HepG2 (cell line): ENCODE data around the gene CYSRT1. TPM values are rescaled to one million over a fixed set of nuclear protein-coding genes. Genes with fewer than 3 reads are reported as not detected.
A peak's percentile ranks its signal among the peaks of the same experiment; 100 is the strongest.

Experiments
- ATF7 ChIP-seq, 2 experiments: fragments of 450-650 bp in 1 of 2; sonication (generic) in 1 of 2; formaldehyde crosslinking in 1 of 2; IDR thresholded peaks; 2 replicates each; pipeline versions ENCODE4 v1.4.0 to v1.6.1; 2016 to 2020; ENCODE audit warnings: antibody characterized with exemption in 1 of 2, mild to moderate bottlenecking in 1 of 2, missing genetic modification reagents in 1 of 2
- CCDC6 ChIP-seq: sonication (generic); formaldehyde crosslinking; IDR thresholded peaks from 2 replicates; pipeline ENCODE4 v1.8.1; 2022; ENCODE audit warnings: mild to moderate bottlenecking, missing genetic modification reagents, moderate library complexity
- FOSL1 ChIP-seq: sonication (generic); formaldehyde crosslinking; IDR thresholded peaks from 2 replicates; pipeline ENCODE4 v1.9.0; 2021; ENCODE audit warnings: missing genetic modification reagents, borderline replicate concordance
- HIVEP1 ChIP-seq: sonication (generic); formaldehyde crosslinking; IDR thresholded peaks from 2 replicates; pipeline ENCODE4 v1.4.0; 2020; ENCODE audit warnings: mild to moderate bottlenecking, missing genetic modification reagents
- POLR2AphosphoS5 ChIP-seq: IDR thresholded peaks from 2 replicates; pipeline ENCODE4 v1.6.1; 2012; ENCODE audit warnings: low read depth, low read length
- RXRB ChIP-seq: IDR thresholded peaks from 2 replicates; pipeline ENCODE4 v1.6.1; 2016; ENCODE audit warnings: borderline replicate concordance, missing genetic modification reagents, missing compliant biosample characterization
- SMARCC2 ChIP-seq: fragments of 450-650 bp; IDR thresholded peaks from 2 replicates; pipeline ENCODE4 v1.6.1; 2017; ENCODE audit warnings: antibody characterized with exemption, mild to moderate bottlenecking
- SP4 ChIP-seq: sonication (generic); formaldehyde crosslinking; IDR thresholded peaks from 2 replicates; pipeline ENCODE4 v1.8.1; 2023; ENCODE audit warnings: mild to moderate bottlenecking, missing genetic modification reagents
- TARDBP ChIP-seq: sonication (generic); formaldehyde crosslinking; IDR thresholded peaks from 2 replicates; pipeline ENCODE4 v1.8.0; 2022; ENCODE audit warnings: mild to moderate bottlenecking, missing genetic modification reagents
- XBP1 ChIP-seq: sonication (generic); formaldehyde crosslinking; IDR thresholded peaks from 2 replicates; pipeline ENCODE4 v1.5.0; 2020; ENCODE audit warnings: missing genetic modification reagents
- ZBTB1 ChIP-seq: sonication (generic); formaldehyde crosslinking; IDR thresholded peaks from 2 replicates; pipeline ENCODE4 v1.4.0; 2020; ENCODE audit warnings: missing genetic modification reagents, borderline replicate concordance
- ZBTB20 ChIP-seq: sonication (generic); formaldehyde crosslinking; IDR thresholded peaks from 2 replicates; pipeline ENCODE4 v1.8.1; 2023; ENCODE audit warnings: missing genetic modification reagents, low read depth, mild to moderate bottlenecking, borderline replicate concordance
- ZFP90 ChIP-seq: sonication (generic); formaldehyde crosslinking; IDR thresholded peaks from 2 replicates; pipeline ENCODE4 v1.8.0; 2022; ENCODE audit warnings: missing genetic modification reagents, mild to moderate bottlenecking, inconsistent platforms, borderline replicate concordance
- ZNF160 ChIP-seq: sonication (generic); formaldehyde crosslinking; IDR thresholded peaks from 2 replicates; pipeline ENCODE4 v1.8.0; 2022; ENCODE audit warnings: mild to moderate bottlenecking, inconsistent platforms, missing genetic modification reagents
- ZNF232 ChIP-seq: sonication (generic); formaldehyde crosslinking; IDR thresholded peaks from 2 replicates; pipeline ENCODE4 v1.4.0; 2020; ENCODE audit warnings: missing genetic modification reagents, borderline replicate concordance
- ZNF326 ChIP-seq: sonication (generic); formaldehyde crosslinking; IDR thresholded peaks from 2 replicates; pipeline ENCODE4 v1.4.0; 2020; ENCODE audit warnings: missing genetic modification reagents, borderline replicate concordance
- ZNF430 ChIP-seq: sonication (generic); formaldehyde crosslinking; IDR thresholded peaks from 2 replicates; pipeline ENCODE4 v1.9.0; 2021; ENCODE audit warnings: mild to moderate bottlenecking, missing genetic modification reagents
- ZNF549 ChIP-seq: sonication (generic); formaldehyde crosslinking; IDR thresholded peaks from 2 replicates; pipeline ENCODE4 v1.5.0; 2020; ENCODE audit warnings: missing genetic modification reagents
- polyA plus RNA-seq, 8 experiments: library from polyadenylated mRNA; depleted of rRNA in 3 of 8; stranded (reverse) in 7 of 8; unstranded in 1 of 8; fragments of >200 nt; fragmentation: Illumina TruSeq in 4 of 8; extraction: Trizol in 4 of 8; gene quantifications; 2 replicates each; pipeline versions ENCODE4 v1.2.1 to v1.2.3, GENCODE V29; 2011 to 2016; ENCODE audit warnings: low read depth in 4 of 8, missing spikeins in 1 of 8, mixed read lengths in 1 of 8; ENCODE audit not compliant: insufficient read depth in 1 of 8
- total RNA-seq, 5 experiments: library from RNA; depleted of rRNA; stranded (reverse); fragments of >200 nt; fragmentation: Illumina TruSeq; extraction: Trizol; gene quantifications; 2 replicates each; pipeline ENCODE4 v1.2.3, GENCODE V29; 2016; ENCODE audit warnings: low read depth in 1 of 5
- TF ChIP-seq, protein P1 (sequence below): sonication (generic); formaldehyde crosslinking; IDR thresholded peaks from 2 replicates; pipeline ENCODE4 v1.9.0; 2021; ENCODE audit warnings: missing genetic modification reagents, borderline replicate concordance
- TF ChIP-seq, protein P2 (sequence below): IDR thresholded peaks from 2 replicates; pipeline ENCODE4 v1.6.1; 2016
- TF ChIP-seq, protein P3 (sequence below), 2 experiments: fragments of 450-650 bp in 1 of 2; sonication (generic) in 1 of 2; formaldehyde crosslinking; IDR thresholded peaks; 2 replicates each; pipeline versions ENCODE4 v1.5.0 to v1.8.0; 2020 to 2022; ENCODE audit warnings: mild to moderate bottlenecking in 1 of 2, missing genetic modification reagents in 1 of 2
- TF ChIP-seq, protein P4 (sequence below): IDR thresholded peaks from 2 replicates; pipeline ENCODE4 v1.6.1; 2016; ENCODE audit warnings: missing compliant biosample characterization, missing genetic modification reagents, borderline replicate concordance
- TF ChIP-seq, protein P5 (sequence below): IDR thresholded peaks from 2 replicates; pipeline ENCODE4 v1.6.1; 2018; ENCODE audit warnings: missing genetic modification reagents, mild to moderate bottlenecking, missing compliant biosample characterization

Gene CYSRT1
- total and polyA plus RNA-seq, 2 of the 13 experiments (the other 11 are each of a cell fraction or from before 2014, with no cell fraction given) = 1.5 to 2.1 TPM

DNA sequence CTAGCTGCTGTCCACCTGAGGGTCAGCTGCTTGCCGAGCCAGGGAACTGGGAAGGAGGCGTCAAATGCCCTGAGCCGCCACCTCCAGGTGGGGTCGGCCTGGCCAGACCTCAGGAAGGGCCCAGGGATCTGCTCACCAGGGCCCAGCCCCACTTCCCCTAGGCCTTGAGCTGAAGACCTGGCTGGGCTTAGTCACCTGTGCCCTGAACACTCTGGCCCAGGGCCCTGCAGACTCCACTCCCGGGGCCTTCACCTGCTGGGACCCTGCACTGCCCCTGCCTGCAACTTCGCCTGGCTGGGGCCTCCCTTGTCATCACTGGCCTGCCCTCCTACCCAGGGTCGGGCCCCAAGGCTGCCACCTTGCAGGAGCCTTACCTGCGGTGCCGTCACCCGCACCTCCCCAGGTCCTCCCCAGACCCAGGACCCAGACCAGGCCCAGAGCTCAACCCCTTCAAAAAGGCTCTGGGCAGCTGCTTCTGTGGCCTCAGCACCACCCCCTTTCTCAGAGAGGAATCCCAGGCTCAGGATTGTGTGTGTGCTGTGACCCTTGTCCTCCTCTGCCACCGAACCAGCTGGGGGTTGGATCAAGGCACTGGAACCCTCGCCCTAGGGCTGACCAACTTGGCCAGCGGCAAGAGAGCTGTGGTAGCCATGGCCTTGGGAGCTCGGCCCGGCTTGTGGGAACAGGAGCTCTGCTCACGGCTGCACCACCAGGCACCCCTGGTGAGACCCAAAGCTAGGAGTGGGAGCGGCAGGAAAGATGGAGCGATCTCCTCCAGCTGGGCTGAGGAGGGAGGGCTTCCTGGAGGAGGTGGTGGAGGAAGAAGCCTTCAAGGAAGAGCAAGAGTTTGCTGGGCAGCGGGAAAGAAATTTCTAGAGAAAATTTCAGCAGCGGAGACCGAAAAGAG is 29.0 kb downstream of the CYSRT1 start (continued):
- TF ChIP-seq, protein P1, sequence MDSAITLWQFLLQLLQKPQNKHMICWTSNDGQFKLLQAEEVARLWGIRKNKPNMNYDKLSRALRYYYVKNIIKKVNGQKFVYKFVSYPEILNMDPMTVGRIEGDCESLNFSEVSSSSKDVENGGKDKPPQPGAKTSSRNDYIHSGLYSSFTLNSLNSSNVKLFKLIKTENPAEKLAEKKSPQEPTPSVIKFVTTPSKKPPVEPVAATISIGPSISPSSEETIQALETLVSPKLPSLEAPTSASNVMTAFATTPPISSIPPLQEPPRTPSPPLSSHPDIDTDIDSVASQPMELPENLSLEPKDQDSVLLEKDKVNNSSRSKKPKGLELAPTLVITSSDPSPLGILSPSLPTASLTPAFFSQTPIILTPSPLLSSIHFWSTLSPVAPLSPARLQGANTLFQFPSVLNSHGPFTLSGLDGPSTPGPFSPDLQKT = no peak
- TF ChIP-seq ZNF232 = no peak
- no peak; the same call in 1 of the 2 replicates for TF ChIP-seq RXRB (CRISPR knock-in tag)
- TF ChIP-seq ZNF160 (CRISPR knock-in tag) = no peak
- TF ChIP-seq, protein P2, sequence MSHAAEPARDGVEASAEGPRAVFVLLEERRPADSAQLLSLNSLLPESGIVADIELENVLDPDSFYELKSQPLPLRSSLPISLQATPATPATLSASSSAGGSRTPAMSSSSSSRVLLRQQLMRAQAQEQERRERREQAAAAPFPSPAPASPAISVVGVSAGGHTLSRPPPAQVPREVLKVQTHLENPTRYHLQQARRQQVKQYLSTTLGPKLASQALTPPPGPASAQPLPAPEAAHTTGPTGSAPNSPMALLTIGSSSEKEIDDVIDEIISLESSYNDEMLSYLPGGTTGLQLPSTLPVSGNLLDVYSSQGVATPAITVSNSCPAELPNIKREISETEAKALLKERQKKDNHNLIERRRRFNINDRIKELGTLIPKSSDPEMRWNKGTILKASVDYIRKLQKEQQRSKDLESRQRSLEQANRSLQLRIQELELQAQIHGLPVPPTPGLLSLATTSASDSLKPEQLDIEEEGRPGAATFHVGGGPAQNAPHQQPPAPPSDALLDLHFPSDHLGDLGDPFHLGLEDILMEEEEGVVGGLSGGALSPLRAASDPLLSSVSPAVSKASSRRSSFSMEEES = no peak
- TF ChIP-seq FOSL1 (CRISPR knock-in tag) = no peak
- no peak for TF ChIP-seq SMARCC2
- TF ChIP-seq, protein P3, sequence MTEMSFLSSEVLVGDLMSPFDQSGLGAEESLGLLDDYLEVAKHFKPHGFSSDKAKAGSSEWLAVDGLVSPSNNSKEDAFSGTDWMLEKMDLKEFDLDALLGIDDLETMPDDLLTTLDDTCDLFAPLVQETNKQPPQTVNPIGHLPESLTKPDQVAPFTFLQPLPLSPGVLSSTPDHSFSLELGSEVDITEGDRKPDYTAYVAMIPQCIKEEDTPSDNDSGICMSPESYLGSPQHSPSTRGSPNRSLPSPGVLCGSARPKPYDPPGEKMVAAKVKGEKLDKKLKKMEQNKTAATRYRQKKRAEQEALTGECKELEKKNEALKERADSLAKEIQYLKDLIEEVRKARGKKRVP (CRISPR knock-in tag; IDR thresholded peaks at IDR 0.05) = no peak
- TF ChIP-seq, protein P4, sequence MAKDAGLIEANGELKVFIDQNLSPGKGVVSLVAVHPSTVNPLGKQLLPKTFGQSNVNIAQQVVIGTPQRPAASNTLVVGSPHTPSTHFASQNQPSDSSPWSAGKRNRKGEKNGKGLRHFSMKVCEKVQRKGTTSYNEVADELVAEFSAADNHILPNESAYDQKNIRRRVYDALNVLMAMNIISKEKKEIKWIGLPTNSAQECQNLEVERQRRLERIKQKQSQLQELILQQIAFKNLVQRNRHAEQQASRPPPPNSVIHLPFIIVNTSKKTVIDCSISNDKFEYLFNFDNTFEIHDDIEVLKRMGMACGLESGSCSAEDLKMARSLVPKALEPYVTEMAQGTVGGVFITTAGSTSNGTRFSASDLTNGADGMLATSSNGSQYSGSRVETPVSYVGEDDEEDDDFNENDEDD (CRISPR knock-in tag) = peak; percentile 30; the same call in 1 of the 2 replicates
- TF ChIP-seq SP4 (CRISPR knock-in tag) = no peak
- no peak for TF ChIP-seq ZBTB20 (CRISPR knock-in tag)
- no peak for TF ChIP-seq ZBTB1 (CRISPR knock-in tag)
- TF ChIP-seq ZNF326 = no peak
- peak; percentile 35; the same call in 1 of the 2 replicates for TF ChIP-seq TARDBP (CRISPR knock-in tag)
- TF ChIP-seq CCDC6 = no peak; the same call in 1 of the 2 replicates
- peak; percentile 74; the same call in 1 of the 2 replicates for TF ChIP-seq HIVEP1 (CRISPR knock-in tag)
- TF ChIP-seq XBP1 (CRISPR knock-in tag) = no peak
- TF ChIP-seq POLR2AphosphoS5 = no peak
- no peak for TF ChIP-seq ZNF549
- no peak for TF ChIP-seq ZFP90 (CRISPR knock-in tag)
- TF ChIP-seq, protein P5, sequence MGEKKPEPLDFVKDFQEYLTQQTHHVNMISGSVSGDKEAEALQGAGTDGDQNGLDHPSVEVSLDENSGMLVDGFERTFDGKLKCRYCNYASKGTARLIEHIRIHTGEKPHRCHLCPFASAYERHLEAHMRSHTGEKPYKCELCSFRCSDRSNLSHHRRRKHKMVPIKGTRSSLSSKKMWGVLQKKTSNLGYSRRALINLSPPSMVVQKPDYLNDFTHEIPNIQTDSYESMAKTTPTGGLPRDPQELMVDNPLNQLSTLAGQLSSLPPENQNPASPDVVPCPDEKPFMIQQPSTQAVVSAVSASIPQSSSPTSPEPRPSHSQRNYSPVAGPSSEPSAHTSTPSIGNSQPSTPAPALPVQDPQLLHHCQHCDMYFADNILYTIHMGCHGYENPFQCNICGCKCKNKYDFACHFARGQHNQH (CRISPR knock-in tag) = peak; percentile 17; the same call in 1 of the 2 replicates
- TF ChIP-seq ZNF430 = no peak
- no peak for TF ChIP-seq ATF7 (IDR thresholded peaks at IDR 0.05)
- TF ChIP-seq ATF7 (CRISPR knock-in tag; IDR thresholded peaks at IDR 0.05) = no peak
